ENCODE data around the gene NAP1L1. TPM values are rescaled to one million over a fixed set of nuclear protein-coding genes. Genes with fewer than 3 reads are reported as not detected.

The NAP1L1 gene
- total and polyA plus RNA-seq, 8 donors = 95.0 to 342 (median 232) TPM

DNA sequence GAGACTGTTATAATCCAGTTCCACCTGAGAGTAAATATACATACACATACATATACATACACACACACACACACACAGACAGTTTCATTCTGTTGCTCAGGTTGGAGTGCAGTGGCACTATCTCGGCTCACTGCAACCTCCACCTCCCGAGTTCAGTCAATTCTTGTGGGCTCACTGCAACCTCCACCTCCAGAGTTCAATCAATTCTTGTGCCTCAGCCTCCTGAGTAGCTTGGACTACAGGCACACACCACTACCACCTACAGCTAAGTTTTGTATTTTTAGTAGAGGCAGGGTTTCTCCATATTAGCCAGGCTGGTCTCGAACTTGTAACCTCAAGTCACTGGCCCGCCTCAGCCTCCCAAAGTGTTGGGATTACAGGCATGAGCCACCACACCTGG lies 44.0 kb downstream of the NAP1L1 start:
- H3K36me3 ChIP-seq = peaks cover 0 to 17% (median 9%) of the 10 kb centered on the region in 4 donors
- H3K9me3 ChIP-seq = no peaks in the 10 kb centered on the region
- intact Hi-C loops (cut with DNase I; ENCODE audit: low total_unique reads) = no loop called here
- DNase-seq = no peak
- WGBS, 5 donors = 77 to 89% (median 85%) methylated on average over 4 of the region's 4 CpGs
- no peak overlapping the region for H3K27ac ChIP-seq
- TF ChIP-seq POLR2A (IDR thresholded peaks at IDR 0.05) (no peak), POLR2AphosphoS5 (IDR thresholded peaks at IDR 0.05) (no peak), EP300 (IDR thresholded peaks at IDR 0.05) (no peak)
- TF ChIP-seq, protein P1, sequence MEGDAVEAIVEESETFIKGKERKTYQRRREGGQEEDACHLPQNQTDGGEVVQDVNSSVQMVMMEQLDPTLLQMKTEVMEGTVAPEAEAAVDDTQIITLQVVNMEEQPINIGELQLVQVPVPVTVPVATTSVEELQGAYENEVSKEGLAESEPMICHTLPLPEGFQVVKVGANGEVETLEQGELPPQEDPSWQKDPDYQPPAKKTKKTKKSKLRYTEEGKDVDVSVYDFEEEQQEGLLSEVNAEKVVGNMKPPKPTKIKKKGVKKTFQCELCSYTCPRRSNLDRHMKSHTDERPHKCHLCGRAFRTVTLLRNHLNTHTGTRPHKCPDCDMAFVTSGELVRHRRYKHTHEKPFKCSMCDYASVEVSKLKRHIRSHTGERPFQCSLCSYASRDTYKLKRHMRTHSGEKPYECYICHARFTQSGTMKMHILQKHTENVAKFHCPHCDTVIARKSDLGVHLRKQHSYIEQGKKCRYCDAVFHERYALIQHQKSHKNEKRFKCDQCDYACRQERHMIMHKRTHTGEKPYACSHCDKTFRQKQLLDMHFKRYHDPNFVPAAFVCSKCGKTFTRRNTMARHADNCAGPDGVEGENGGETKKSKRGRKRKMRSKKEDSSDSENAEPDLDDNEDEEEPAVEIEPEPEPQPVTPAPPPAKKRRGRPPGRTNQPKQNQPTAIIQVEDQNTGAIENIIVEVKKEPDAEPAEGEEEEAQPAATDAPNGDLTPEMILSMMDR (IDR thresholded peaks at IDR 0.05) = no peak
- H3K4me3 ChIP-seq = no peak overlapping the region
- no peaks in the 10 kb centered on the region for H3K27me3 ChIP-seq
- H3K4me1 ChIP-seq = peaks cover 0 to 17% (median 5%) of the 10 kb centered on the region in 4 donors

DNA sequence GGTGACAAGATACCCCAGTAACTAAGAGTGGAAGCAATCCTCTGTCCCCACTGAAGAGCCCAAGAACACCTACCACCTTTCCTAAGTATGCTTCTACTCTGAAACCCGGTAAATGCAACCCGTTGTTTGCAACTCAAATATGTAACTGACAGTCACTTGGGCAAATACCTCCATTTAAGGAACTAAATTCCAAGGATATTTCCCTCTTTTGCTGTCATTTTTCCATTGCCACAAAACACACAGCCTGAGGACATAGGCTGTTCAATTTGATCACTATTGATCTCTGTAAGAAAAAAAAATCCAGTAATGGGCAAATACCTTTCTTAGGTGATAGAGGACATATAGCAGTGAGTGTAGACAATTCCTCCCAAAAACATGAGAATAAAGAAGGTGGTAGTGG lies 46.3 kb downstream of the NAP1L1 start:
- Histone ChIP-seq H3K4me1 (peaks cover 0 to 26% (median 11%) of the 10 kb centered on the region in 4 donors), H3K36me3 (peaks cover 0 to 4% (median 3%) of the 10 kb centered on the region in 4 donors), H3K4me3 (no peak overlapping the region), H3K27me3 (no peaks in the 10 kb centered on the region), H3K9me3 (no peaks in the 10 kb centered on the region), H3K27ac (no peak overlapping the region)
- WGBS, 5 donors = 30 to 47% (median 33%) methylated on average over 2 of the region's 2 CpGs
- intact Hi-C loops (cut with DNase I; ENCODE audit: low total_unique reads) = loop anchor here (5.0 kb wide), 1 partner anchor 511 kb away; no protein-coding TSS in a partner anchor
- no peak for DNase-seq
- TF ChIP-seq POLR2A (IDR thresholded peaks at IDR 0.05) = no peak
- TF ChIP-seq, protein P1 (IDR thresholded peaks at IDR 0.05) = no peak
- no peak for TF ChIP-seq POLR2AphosphoS5 (IDR thresholded peaks at IDR 0.05)
- no peak for TF ChIP-seq EP300 (IDR thresholded peaks at IDR 0.05)

DNA sequence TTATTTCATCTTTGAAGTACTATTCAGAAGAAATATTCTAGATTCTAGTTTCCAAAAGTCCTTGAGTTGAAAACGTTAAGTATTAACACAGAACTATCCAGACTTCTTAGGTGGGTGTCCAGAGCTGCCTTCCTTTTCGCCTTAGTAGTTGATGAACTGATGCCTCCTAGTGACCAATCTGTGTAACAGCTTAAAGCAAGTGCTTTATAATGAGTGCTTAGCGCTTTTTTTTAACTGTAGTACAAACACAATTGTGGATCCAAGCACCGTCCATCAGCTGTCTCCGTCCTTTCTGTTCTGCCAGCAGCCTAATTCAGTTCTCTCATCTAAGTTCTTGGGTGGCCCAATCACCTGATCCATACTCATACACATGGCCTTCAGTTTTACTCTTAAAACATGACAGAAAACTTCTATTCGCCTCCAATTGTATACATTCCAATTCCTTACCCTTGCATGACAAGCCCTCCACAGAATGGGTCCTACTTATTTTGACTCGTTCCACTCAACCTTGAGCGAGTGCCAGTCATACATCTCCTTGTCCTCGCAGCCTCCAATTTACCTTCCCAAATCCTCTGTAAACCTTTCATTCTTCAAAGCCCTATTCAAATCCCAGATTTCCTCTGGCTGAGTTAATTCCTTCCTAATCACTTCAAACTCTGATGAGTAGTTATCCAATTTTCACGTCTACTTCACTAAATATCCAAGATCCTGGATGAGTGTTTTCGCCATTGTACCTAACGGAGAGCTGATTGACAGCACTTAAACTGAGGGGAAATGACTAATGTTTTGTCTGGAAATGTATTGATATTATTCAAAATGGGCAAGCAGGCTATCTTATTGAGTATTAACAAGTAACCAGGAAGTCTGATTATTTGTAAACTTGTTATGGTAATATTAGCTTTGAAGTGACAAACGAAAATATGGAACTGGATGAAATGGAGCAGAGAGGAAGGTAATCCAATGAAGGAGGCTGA lies 47.1 kb downstream of the NAP1L1 start:
- DNase-seq = peak in 1 of 2 donors; percentile 89
- Histone ChIP-seq H3K4me3 (no peak overlapping the region), H3K9me3 (no peaks in the 10 kb centered on the region), H3K27me3 (no peaks in the 10 kb centered on the region), H3K4me1 (peaks cover 0 to 33% (median 18%) of the 10 kb centered on the region in 4 donors), H3K27ac (no peak overlapping the region), H3K36me3 (no peaks in the 10 kb centered on the region)
- intact Hi-C loops (cut with DNase I; ENCODE audit: low total_unique reads) = loop anchor here (5.0 kb wide), 1 partner anchor 510 kb away; no protein-coding TSS in a partner anchor
- 20 to 28% (median 22%) methylated on average over 13 of the region's 13 CpGs for WGBS, 5 donors
- TF ChIP-seq POLR2AphosphoS5 (IDR thresholded peaks at IDR 0.05) = peak in 1 of 3 donors; percentile 59
- TF ChIP-seq, protein P1 (IDR thresholded peaks at IDR 0.05) = peak in 5 of 7 experiments; percentile 73 to 80 (median 74)
- no peak for TF ChIP-seq EP300 (IDR thresholded peaks at IDR 0.05)

DNA sequence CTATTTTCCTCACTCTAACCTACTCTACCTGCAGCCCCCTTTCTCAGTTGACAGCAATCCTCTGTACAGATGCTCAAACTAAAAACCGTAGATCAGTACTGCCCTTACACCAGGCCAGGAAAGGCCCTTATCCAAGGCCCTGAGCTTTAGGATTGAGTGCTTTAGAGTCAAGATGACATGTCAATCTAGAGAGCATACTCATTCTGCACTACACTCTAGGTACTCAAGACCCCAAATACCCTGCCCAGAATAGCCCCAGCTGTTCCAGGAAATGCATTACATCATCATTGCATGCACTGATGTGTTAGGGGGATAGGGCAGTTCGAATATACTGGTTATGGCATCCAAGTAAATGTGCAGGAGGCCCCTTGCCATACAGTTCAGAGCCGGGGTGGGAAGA lies 49.4 kb downstream of the NAP1L1 start:
- 80 to 93% (median 86%) methylated on average over 3 of the region's 3 CpGs for WGBS, 5 donors
- Histone ChIP-seq H3K27me3 (no peaks in the 10 kb centered on the region), H3K36me3 (no peaks in the 10 kb centered on the region), H3K4me1 (peaks cover 0 to 40% (median 26%) of the 10 kb centered on the region in 4 donors), H3K4me3 (no peak overlapping the region), H3K9me3 (no peaks in the 10 kb centered on the region), H3K27ac (peak overlapping the region in 1 of 5 donors; percentile 40)
- intact Hi-C loops (cut with DNase I; ENCODE audit: low total_unique reads) = loop anchor here (5.0 kb wide), 1 partner anchor 508 kb away; no protein-coding TSS in a partner anchor
- TF ChIP-seq, protein P1 (IDR thresholded peaks at IDR 0.05) = no peak
- TF ChIP-seq EP300 (IDR thresholded peaks at IDR 0.05) (no peak), POLR2A (IDR thresholded peaks at IDR 0.05) (no peak), POLR2AphosphoS5 (IDR thresholded peaks at IDR 0.05) (no peak)
- DNase-seq = no peak
